ENCODE data around the gene PLA2G2D. TPM values are rescaled to one million over a fixed set of nuclear protein-coding genes. Genes with fewer than 3 reads are reported as not detected.

PLA2G2D gene
- total RNA-seq, 1 donor = not detected

- Histone ChIP-seq H4K20me1 (ENCODE audit: insufficient read depth, low read length) (no peaks in the 10 kb centered on the region), H3K36me3 (ENCODE audit: insufficient read depth, low read length) (no peaks in the 10 kb centered on the region), H3K4me1 (ENCODE audit: insufficient read depth, low read length) (no peaks in the 10 kb centered on the region), H3K27ac (ENCODE audit: low read depth, low read length) (no peak overlapping the region), H3K27me3 (ENCODE audit: insufficient read depth, low read length) (peaks cover 10% of the 10 kb centered on the region), H3K4me3 (ENCODE audit: insufficient read depth, low read length) (no peak overlapping the region), H2AFZ (ENCODE audit: low read length) (no peak overlapping the region), H3K9me3 (ENCODE audit: low read depth, low read length) (no peaks in the 10 kb centered on the region), H3K4me2 (ENCODE audit: insufficient read depth, low read length) (no peak overlapping the region), H3K79me2 (ENCODE audit: insufficient read depth, low read length) (no peaks in the 10 kb centered on the region)
- peak; percentile 25 for TF ChIP-seq CTCF (IDR thresholded peaks at IDR 0.05; ENCODE audit: extremely low read depth, low read depth, low read length)
- no peak for DNase-seq (ENCODE audit: insufficient read length, low spot score, missing footprints)
Measured at GRCh38 chr1:20087668-20088067, 31.7 kb downstream of the PLA2G2D start.

- Histone ChIP-seq H3K4me3 (ENCODE audit: insufficient read depth, low read length) (no peak overlapping the region), H3K4me1 (ENCODE audit: insufficient read depth, low read length) (no peaks in the 10 kb centered on the region), H3K27me3 (ENCODE audit: insufficient read depth, low read length) (peaks cover 3% of the 10 kb centered on the region), H3K4me2 (ENCODE audit: insufficient read depth, low read length) (no peak overlapping the region), H2AFZ (ENCODE audit: low read length) (no peak overlapping the region), H3K79me2 (ENCODE audit: insufficient read depth, low read length) (no peaks in the 10 kb centered on the region), H3K9me3 (ENCODE audit: low read depth, low read length) (no peaks in the 10 kb centered on the region), H3K27ac (ENCODE audit: low read depth, low read length) (no peak overlapping the region), H4K20me1 (ENCODE audit: insufficient read depth, low read length) (no peaks in the 10 kb centered on the region), H3K36me3 (ENCODE audit: insufficient read depth, low read length) (no peaks in the 10 kb centered on the region)
- no peak for DNase-seq (ENCODE audit: insufficient read length, low spot score, missing footprints)
- no peak for TF ChIP-seq CTCF (IDR thresholded peaks at IDR 0.05; ENCODE audit: extremely low read depth, low read depth, low read length)
Measured at GRCh38 chr1:20086800-20087199, 32.5 kb downstream of the PLA2G2D start.

DNA sequence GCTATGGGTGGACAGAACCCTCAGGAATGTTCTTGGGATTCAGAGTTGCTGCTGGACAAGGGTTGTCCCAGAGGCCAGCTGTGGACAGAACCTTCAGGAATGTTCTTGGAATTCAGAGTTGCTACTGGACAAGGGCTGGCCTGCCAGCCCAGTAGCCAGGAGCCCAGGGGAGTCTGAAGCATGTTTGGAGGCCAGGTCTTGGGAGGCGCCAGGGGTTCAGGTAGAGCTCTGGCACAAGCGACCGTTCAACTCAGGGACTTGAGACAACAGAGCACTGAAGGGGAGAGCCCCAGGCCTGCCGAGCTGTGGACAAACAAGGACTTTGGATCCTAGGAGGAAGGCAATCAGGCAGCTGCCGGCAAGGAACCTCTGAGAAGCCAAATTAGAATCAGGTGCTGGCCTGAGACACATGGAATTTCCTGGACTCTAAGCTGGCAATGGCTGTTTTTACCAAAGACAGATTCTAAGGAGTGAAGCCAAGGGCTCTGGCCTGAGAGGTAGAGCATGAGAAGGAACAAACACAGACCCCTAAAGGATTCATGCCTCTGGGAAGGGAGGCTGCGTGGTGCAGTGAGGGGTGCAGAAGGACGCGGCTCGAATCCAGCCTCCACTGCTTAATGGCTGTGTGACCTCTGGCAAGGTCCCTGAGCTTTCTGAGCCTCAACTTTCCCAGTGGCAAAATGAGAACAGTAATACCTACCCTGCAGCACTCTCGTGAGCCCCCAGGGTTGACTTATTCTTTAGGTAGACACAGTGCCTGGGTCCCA is 36.0 kb downstream of the PLA2G2D start:
- DNase-seq (ENCODE audit: insufficient read length, low spot score, missing footprints) = no peak
- no peak for TF ChIP-seq CTCF (IDR thresholded peaks at IDR 0.05; ENCODE audit: extremely low read depth, low read depth, low read length)
- H3K4me2 ChIP-seq (ENCODE audit: insufficient read depth, low read length) = no peak overlapping the region
- H3K36me3 ChIP-seq (ENCODE audit: insufficient read depth, low read length) = no peaks in the 10 kb centered on the region
- H3K4me1 ChIP-seq (ENCODE audit: insufficient read depth, low read length) = peaks cover 9% of the 10 kb centered on the region
- H3K4me3 ChIP-seq (ENCODE audit: insufficient read depth, low read length) = no peak overlapping the region
- H3K9me3 ChIP-seq (ENCODE audit: low read depth, low read length) = no peaks in the 10 kb centered on the region
- no peak overlapping the region for H2AFZ ChIP-seq (ENCODE audit: low read length)
- no peaks in the 10 kb centered on the region for H3K27me3 ChIP-seq (ENCODE audit: insufficient read depth, low read length)
- no peaks in the 10 kb centered on the region for H4K20me1 ChIP-seq (ENCODE audit: insufficient read depth, low read length)
- H3K79me2 ChIP-seq (ENCODE audit: insufficient read depth, low read length) = no peaks in the 10 kb centered on the region
- H3K27ac ChIP-seq (ENCODE audit: low read depth, low read length) = no peak overlapping the region

DNA sequence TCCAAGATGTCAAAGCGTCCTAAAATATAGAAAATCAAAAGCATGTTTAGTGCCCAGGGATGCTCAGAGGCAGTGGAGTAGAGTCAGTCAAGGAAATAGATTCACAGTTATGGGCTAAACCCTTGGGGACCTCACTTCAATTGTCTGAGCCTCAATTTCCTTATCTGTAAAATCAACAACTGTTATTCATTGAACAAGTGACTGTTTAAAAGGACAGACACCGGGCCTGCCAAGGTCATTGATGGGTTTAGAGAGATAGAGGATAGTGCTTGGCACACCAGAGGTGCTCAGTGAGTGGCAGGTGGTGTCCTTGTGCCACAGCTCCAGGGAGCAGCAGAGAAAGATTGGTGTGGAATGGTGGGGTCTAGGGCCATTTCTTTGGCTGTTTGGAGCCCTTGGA is 36.6 kb downstream of the PLA2G2D start:
- no peak for TF ChIP-seq CTCF (IDR thresholded peaks at IDR 0.05; ENCODE audit: extremely low read depth, low read depth, low read length)
- Histone ChIP-seq H2AFZ (ENCODE audit: low read length) (no peak overlapping the region), H3K4me2 (ENCODE audit: insufficient read depth, low read length) (no peak overlapping the region), H3K36me3 (ENCODE audit: insufficient read depth, low read length) (no peaks in the 10 kb centered on the region), H3K9me3 (ENCODE audit: low read depth, low read length) (no peaks in the 10 kb centered on the region), H3K27ac (ENCODE audit: low read depth, low read length) (no peak overlapping the region), H3K27me3 (ENCODE audit: insufficient read depth, low read length) (no peaks in the 10 kb centered on the region), H4K20me1 (ENCODE audit: insufficient read depth, low read length) (no peaks in the 10 kb centered on the region), H3K4me1 (ENCODE audit: insufficient read depth, low read length) (peaks cover 9% of the 10 kb centered on the region), H3K4me3 (ENCODE audit: insufficient read depth, low read length) (no peak overlapping the region), H3K79me2 (ENCODE audit: insufficient read depth, low read length) (no peaks in the 10 kb centered on the region)
- DNase-seq (ENCODE audit: insufficient read length, low spot score, missing footprints) = no peak

All from osteoblast (primary cell).